ENCODE measurements around the gene SPARCL1.

Gene SPARCL1

DNA sequence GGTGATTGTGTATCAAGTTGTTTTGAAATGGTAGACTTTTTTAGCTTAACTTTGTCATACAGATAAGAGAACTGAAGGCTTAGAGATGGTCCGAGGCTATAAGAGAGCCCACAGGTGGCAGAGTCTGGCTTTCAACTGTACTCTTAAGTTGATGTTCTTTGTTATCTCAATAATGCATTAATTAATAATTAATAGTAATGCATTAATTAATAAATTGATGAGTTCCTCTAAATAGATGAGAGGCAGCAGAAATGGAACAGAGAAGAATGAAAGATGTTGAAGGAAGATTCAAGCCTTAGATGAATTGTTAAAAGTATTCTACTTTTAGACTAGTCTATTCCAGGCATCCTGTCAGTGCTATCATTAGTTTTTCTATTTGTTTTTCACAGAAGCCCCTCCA, 84.4 kb downstream of the SPARCL1 start:
- Histone ChIP-seq H3K4me2 (ENCODE audit: low read length) (no peak overlapping the region), H3K4me1 (ENCODE audit: control insufficient read depth in 1 of 2, insufficient read depth in 2 of 2, low read length in 2 of 2) (no peaks in the 10 kb centered on the region), H3K9ac (ENCODE audit: low read length) (no peak overlapping the region), H3K18ac (ENCODE audit: low read length) (no peak overlapping the region), H3K9me3 (ENCODE audit: insufficient read depth, low read depth, low read length) (no peaks in the 10 kb centered on the region), H3K27me3 (ENCODE audit: insufficient read depth, low read length) (no peaks in the 10 kb centered on the region), H2BK5ac (ENCODE audit: low read depth, low read length, poor library complexity) (no peak overlapping the region), H2BK120ac (ENCODE audit: insufficient read depth, low read length, poor library complexity) (no peak overlapping the region), H3K23ac (ENCODE audit: low read length) (no peak overlapping the region), H3K14ac (ENCODE audit: low read length) (no peak overlapping the region), H4K91ac (ENCODE audit: low read depth, low read length) (no peak overlapping the region), H4K8ac (ENCODE audit: low read depth, low read length) (no peak overlapping the region), H2AFZ (ENCODE audit: insufficient read depth, low read length, poor library complexity) (no peak overlapping the region), H3K79me1 (ENCODE audit: low read length) (no peaks in the 10 kb centered on the region), H3K4ac (ENCODE audit: low read depth, low read length) (no peak overlapping the region), H4K12ac (ENCODE audit: low read depth, low read length) (no peak overlapping the region), H3K79me2 (ENCODE audit: control insufficient read depth, insufficient read depth, low read length, poor library complexity) (no peaks in the 10 kb centered on the region), H2BK12ac (ENCODE audit: low read length) (no peak overlapping the region), H2AK5ac (ENCODE audit: low read length) (no peak overlapping the region), H3K4me3 (ENCODE audit: low read depth, low read length) (no peak overlapping the region), H3K27ac (ENCODE audit: low read depth, low read length) (no peak overlapping the region), H3K36me3 (ENCODE audit: control insufficient read depth in 1 of 2, insufficient read depth in 2 of 2, low read length in 2 of 2) (peaks cover 6 to 7% of the 10 kb centered on the region in 2 experiments)
- no peak for DNase-seq
- WGBS (ENCODE audit: extremely low coverage, insufficient coverage, insufficient read length), result no CpG with 5 or more reads among the region's 1 CpG

DNA sequence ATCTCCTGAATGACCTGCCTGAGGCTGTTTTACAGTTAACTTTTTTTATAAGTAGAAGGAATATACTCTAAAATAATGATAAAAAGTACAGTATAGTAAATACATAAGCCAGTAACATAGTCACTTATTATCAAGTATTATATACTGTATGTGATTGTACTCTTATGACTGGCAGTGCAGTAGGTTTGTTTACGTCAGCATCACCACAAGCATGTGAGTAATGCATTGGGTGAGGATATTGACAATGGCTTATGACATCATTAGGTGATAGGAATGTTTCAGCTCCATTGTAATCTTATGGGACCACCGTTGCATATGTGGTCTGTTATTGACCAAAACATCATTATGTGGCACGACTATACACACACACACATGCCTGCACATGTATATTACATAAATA, 86.3 kb downstream of the SPARCL1 start:
- Histone ChIP-seq H3K9ac (ENCODE audit: low read length) (no peak overlapping the region), H3K4me2 (ENCODE audit: low read length) (no peak overlapping the region), H4K8ac (ENCODE audit: low read depth, low read length) (no peak overlapping the region), H3K36me3 (ENCODE audit: control insufficient read depth in 1 of 2, insufficient read depth in 2 of 2, low read length in 2 of 2) (peaks cover 11 to 14% of the 10 kb centered on the region in 2 experiments), H4K12ac (ENCODE audit: low read depth, low read length) (no peak overlapping the region), H3K4ac (ENCODE audit: low read depth, low read length) (no peak overlapping the region), H3K4me3 (ENCODE audit: low read depth, low read length) (no peak overlapping the region), H3K27me3 (ENCODE audit: insufficient read depth, low read length) (no peaks in the 10 kb centered on the region), H3K79me1 (ENCODE audit: low read length) (no peaks in the 10 kb centered on the region), H3K18ac (ENCODE audit: low read length) (no peak overlapping the region), H3K79me2 (ENCODE audit: control insufficient read depth, insufficient read depth, low read length, poor library complexity) (no peaks in the 10 kb centered on the region), H3K9me3 (ENCODE audit: insufficient read depth, low read depth, low read length) (no peaks in the 10 kb centered on the region), H3K27ac (ENCODE audit: low read depth, low read length) (no peak overlapping the region), H4K91ac (ENCODE audit: low read depth, low read length) (no peak overlapping the region), H2BK5ac (ENCODE audit: low read depth, low read length, poor library complexity) (no peak overlapping the region), H3K4me1 (ENCODE audit: control insufficient read depth in 1 of 2, insufficient read depth in 2 of 2, low read length in 2 of 2) (no peaks in the 10 kb centered on the region), H2AFZ (ENCODE audit: insufficient read depth, low read length, poor library complexity) (no peak overlapping the region), H2BK12ac (ENCODE audit: low read length) (no peak overlapping the region), H3K14ac (ENCODE audit: low read length) (no peak overlapping the region), H2BK120ac (ENCODE audit: insufficient read depth, low read length, poor library complexity) (no peak overlapping the region), H2AK5ac (ENCODE audit: low read length) (no peak overlapping the region), H3K23ac (ENCODE audit: low read length) (no peak overlapping the region)
- no CpG with 5 or more reads among the region's 3 CpGs for WGBS (ENCODE audit: extremely low coverage, insufficient coverage, insufficient read length)
- DNase-seq, result no peak

DNA sequence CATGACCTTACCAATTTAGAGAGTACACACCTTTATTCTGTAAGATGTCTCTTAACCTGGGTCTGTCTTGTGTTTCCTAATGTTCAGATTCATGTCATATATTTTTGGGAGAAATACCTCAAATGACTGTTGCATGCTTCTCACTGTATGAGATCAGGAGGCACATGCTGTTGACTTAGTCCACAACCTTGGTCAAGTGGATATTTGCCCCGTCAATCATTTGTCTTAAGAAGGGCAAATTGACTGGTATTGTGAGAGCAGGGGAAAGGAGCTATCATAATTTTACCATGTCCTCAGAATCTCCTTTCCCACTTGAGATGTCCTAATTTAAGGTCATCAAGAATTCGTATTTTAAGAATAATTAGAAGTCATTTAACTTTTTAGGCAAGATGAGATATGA, 95.8 kb downstream of the SPARCL1 start:
- Histone ChIP-seq H3K4me1 (ENCODE audit: control insufficient read depth in 1 of 2, insufficient read depth in 2 of 2, low read length in 2 of 2) (no peaks in the 10 kb centered on the region), H3K9me3 (ENCODE audit: insufficient read depth, low read depth, low read length) (no peaks in the 10 kb centered on the region), H3K79me2 (ENCODE audit: control insufficient read depth, insufficient read depth, low read length, poor library complexity) (no peaks in the 10 kb centered on the region), H3K27ac (ENCODE audit: low read depth, low read length) (no peak overlapping the region), H4K12ac (ENCODE audit: low read depth, low read length) (no peak overlapping the region), H3K36me3 (ENCODE audit: control insufficient read depth in 1 of 2, insufficient read depth in 2 of 2, low read length in 2 of 2) (peaks cover 0 to 5% of the 10 kb centered on the region in 2 experiments), H3K23ac (ENCODE audit: low read length) (no peak overlapping the region), H3K14ac (ENCODE audit: low read length) (no peak overlapping the region), H3K4me3 (ENCODE audit: low read depth, low read length) (no peak overlapping the region), H3K27me3 (ENCODE audit: insufficient read depth, low read length) (no peaks in the 10 kb centered on the region), H2AK5ac (ENCODE audit: low read length) (no peak overlapping the region), H2AFZ (ENCODE audit: insufficient read depth, low read length, poor library complexity) (no peak overlapping the region), H2BK120ac (ENCODE audit: insufficient read depth, low read length, poor library complexity) (no peak overlapping the region), H3K4ac (ENCODE audit: low read depth, low read length) (peak overlapping the region; percentile 47), H3K9ac (ENCODE audit: low read length) (no peak overlapping the region), H3K4me2 (ENCODE audit: low read length) (no peak overlapping the region), H4K91ac (ENCODE audit: low read depth, low read length) (no peak overlapping the region), H3K18ac (ENCODE audit: low read length) (no peak overlapping the region), H2BK5ac (ENCODE audit: low read depth, low read length, poor library complexity) (no peak overlapping the region), H4K8ac (ENCODE audit: low read depth, low read length) (no peak overlapping the region), H3K79me1 (ENCODE audit: low read length) (no peaks in the 10 kb centered on the region), H2BK12ac (ENCODE audit: low read length) (no peak overlapping the region)
- whole genome bisulfite sequencing (ENCODE audit: extremely low coverage, insufficient coverage, insufficient read length), result no CpG with 5 or more reads among the region's 2 CpGs
- DNase-seq, result no peak

DNA sequence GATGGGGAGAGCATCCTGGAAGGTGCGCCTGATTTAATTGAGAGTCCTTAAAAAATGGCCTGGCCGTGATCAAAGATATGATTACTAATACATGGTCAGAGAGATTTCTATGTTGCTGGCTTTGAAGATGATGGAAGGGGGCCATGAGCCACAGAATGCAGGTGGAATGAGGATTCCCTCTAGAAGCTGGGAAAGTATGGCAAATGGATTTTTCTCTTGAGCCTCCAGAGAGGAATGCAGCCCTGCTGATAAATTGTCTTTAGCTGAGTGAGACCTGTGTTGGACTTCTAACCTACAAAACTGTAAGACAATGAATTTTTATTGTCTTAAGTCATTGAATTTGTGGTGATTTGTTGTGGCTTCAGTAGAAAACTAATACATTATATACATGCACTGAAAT, 99.1 kb downstream of the SPARCL1 start:
- Histone ChIP-seq H3K18ac (ENCODE audit: low read length) (no peak overlapping the region), H2BK12ac (ENCODE audit: low read length) (no peak overlapping the region), H3K79me2 (ENCODE audit: control insufficient read depth, insufficient read depth, low read length, poor library complexity) (no peaks in the 10 kb centered on the region), H3K4me3 (ENCODE audit: low read depth, low read length) (no peak overlapping the region), H3K4me1 (ENCODE audit: control insufficient read depth in 1 of 2, insufficient read depth in 2 of 2, low read length in 2 of 2) (peaks cover under 1 to 4% of the 10 kb centered on the region in 2 experiments), H3K27me3 (ENCODE audit: insufficient read depth, low read length) (no peaks in the 10 kb centered on the region), H4K91ac (ENCODE audit: low read depth, low read length) (no peak overlapping the region), H3K4ac (ENCODE audit: low read depth, low read length) (no peak overlapping the region), H4K12ac (ENCODE audit: low read depth, low read length) (no peak overlapping the region), H2AK5ac (ENCODE audit: low read length) (no peak overlapping the region), H3K9me3 (ENCODE audit: insufficient read depth, low read depth, low read length) (no peaks in the 10 kb centered on the region), H2BK120ac (ENCODE audit: insufficient read depth, low read length, poor library complexity) (no peak overlapping the region), H3K14ac (ENCODE audit: low read length) (no peak overlapping the region), H3K4me2 (ENCODE audit: low read length) (no peak overlapping the region), H3K36me3 (ENCODE audit: control insufficient read depth in 1 of 2, insufficient read depth in 2 of 2, low read length in 2 of 2) (no peaks in the 10 kb centered on the region), H3K27ac (ENCODE audit: low read depth, low read length) (no peak overlapping the region), H3K9ac (ENCODE audit: low read length) (no peak overlapping the region), H3K79me1 (ENCODE audit: low read length) (no peaks in the 10 kb centered on the region), H4K8ac (ENCODE audit: low read depth, low read length) (no peak overlapping the region), H2AFZ (ENCODE audit: insufficient read depth, low read length, poor library complexity) (no peak overlapping the region), H3K23ac (ENCODE audit: low read length) (no peak overlapping the region), H2BK5ac (ENCODE audit: low read depth, low read length, poor library complexity) (no peak overlapping the region)
- DNase-seq, result peak in 1 of 2 donors; percentile 15
- WGBS (ENCODE audit: extremely low coverage, insufficient coverage, insufficient read length), result no CpG with 5 or more reads among the region's 2 CpGs

Data from trophoblast cell (in vitro differentiated cells and primary cell).